ENCODE measurements around the gene RIMS4. TPM values are rescaled to one million over a fixed set of nuclear protein-coding genes. Genes with fewer than 3 reads are reported as not detected.

RIMS4 gene
- total and polyA plus RNA-seq, 2 of the 13 experiments (the other 11 are each of a cell fraction or from before 2014, with no cell fraction given), result 0.01 to 0.07 TPM

GRCh38 chr20:44803383-44803941 is 6.9 kb downstream of the RIMS4 start:
- Histone ChIP-seq H3K27me3 (ENCODE audit: control insufficient read depth in 1 of 2, insufficient read depth in 2 of 2, low read length in 2 of 2) (peaks cover 0 to 33% of the 10 kb centered on the region in 2 experiments; a peak in 3 of 5 replicates), H3K36me3 (replicated peaks in 1 of 2; ENCODE audit: control insufficient read depth in 1 of 2, insufficient read depth in 2 of 2, low read length in 2 of 2) (no peaks in the 10 kb centered on the region), H3K9ac (ENCODE audit: insufficient read depth, low read depth, low read length) (no peak overlapping the region), H2AFZ (ENCODE audit: low read length) (no peak overlapping the region), H3K27ac (ENCODE audit: extremely low read length, insufficient read depth, low read length) (no peak overlapping the region), H3K4me3 (replicated peaks in 1 of 3; ENCODE audit: insufficient read depth in 1 of 3, low read depth in 2 of 3, low read length in 3 of 3) (no peak overlapping the region), H3K4me2 (ENCODE audit: low read depth, low read length) (no peak overlapping the region), H3K4me1 (ENCODE audit: insufficient read depth, low read length) (0 out of 2 replicates have a peak, but pooled peaks cover 6% of the 10 kb centered on the region), H3K79me2 (ENCODE audit: insufficient read depth, low read length) (no peaks in the 10 kb centered on the region), H3K9me3 (ENCODE audit: low read length) (no peaks in the 10 kb centered on the region), H4K20me1 (ENCODE audit: insufficient read depth, low read length) (no peaks in the 10 kb centered on the region; the same call in 1 of the 2 replicates)
- DNase-seq (ENCODE audit: low spot score), result no peak
- in situ Hi-C loops (cut with HindIII; ENCODE audit: extremely low pct_ligation_motif_present, low pct_unique_long_range_greater_than_20kb) (loop anchor here (5.0 kb wide), 1 partner anchor 59 kb away; no protein-coding TSS in a partner anchor), intact Hi-C loops (cut with micrococcal nuclease; ENCODE audit: unreplicated experiment) (no loop called here)
- CTCF ChIA-PET (ENCODE audit: low intra/inter-chr PET ratio, low total read pairs), result no interaction called here
- TF ChIP-seq PRDM4 (CRISPR knock-in tag; IDR thresholded peaks at IDR 0.05; ENCODE audit: borderline replicate concordance), result no peak
- TF ChIP-seq REST (IDR thresholded peaks at IDR 0.05; ENCODE audit: borderline replicate concordance in 1 of 2, low read depth in 1 of 2, low read length in 2 of 2), result peak in 1 of 2 experiments; percentile 5; a peak in 2 of 4 replicates
- no peak for TF ChIP-seq ZNF574 (CRISPR knock-in tag; IDR thresholded peaks at IDR 0.05)
- no peak for FAIRE-seq
- POLR2A ChIA-PET, result no interaction called here
- no TSS peak for BruUV-seq (replicated peaks)
- no peak for ATAC-seq
- WGBS (ENCODE audit: low lambda C conversion rate), result 18% methylated on average over 8 of the region's 9 CpGs
